GM21528 (cell line): ENCODE results near the gene HDHD3.

Source experiments
- ATAC-seq: cut with Tn5 transposase; IDR thresholded peaks from one replicate; pipeline ENCODE4 v1.9.1; 2021; ENCODE audit warnings: mild to moderate bottlenecking, moderate library complexity; ENCODE audit not compliant: unreplicated experiment, low FRiP score

The HDHD3 gene

GRCh38 chr9:113341712-113342410 lies 34.9 kb downstream of the HDHD3 start:
- no peak for ATAC-seq

- ATAC-seq: peak; percentile 97
These were observed 36.6 kb downstream of the HDHD3 start, which contains the start of gene WDR31 for GRCh38 chr9:113340011-113340699. WDR31 (minus strand) TSS chr9:113340275; CDS start chr9:113332022, 8,253 bp downstream.

- no peak for ATAC-seq
These were observed 39.1 kb downstream of the HDHD3 start for GRCh38 chr9:113337714-113338113.

- no peak for ATAC-seq
These were observed 45.0 kb downstream of the HDHD3 start for GRCh38 chr9:113331780-113332179.

GRCh38 chr9:113328045-113328782 lies 48.6 kb downstream of the HDHD3 start:
- ATAC-seq: no peak

GRCh38 chr9:113326230-113326629 lies 50.6 kb downstream of the HDHD3 start:
- no peak for ATAC-seq
